ENCODE data around the gene EMX2.

- no peak for TF ChIP-seq CTCF (IDR thresholded peaks at IDR 0.05)
- TF ChIP-seq POLR2A (IDR thresholded peaks at IDR 0.05), result no peak
Observed at GRCh38 chr10:117496031-117496430, 46.5 kb upstream of the EMX2 start.

Data from body of pancreas (tissue), 4 donors.